Endothelial cell of umbilical vein (primary cell): Measurements from ENCODE around the gene CCL13. TPM values are rescaled to one million over a fixed set of nuclear protein-coding genes. Genes with fewer than 3 reads are reported as not detected.

Experiments used
- BruUV-seq: library from RNA; stranded (reverse); fragments of 400-500 nt; replicated peaks from 2 replicates; lab custom pipeline; 2021; lab: Mats Ljungman, UMichigan
- CTCF ChIA-PET: fragments of 300-600, 350-600 bp; sonication (Branson Sonifier 250); formaldehyde crosslinking; loops from one replicate; lab custom pipeline; 2021; ENCODE audit warnings: antibody characterized with exemption, inconsistent platforms; lab: Charles Lee
- POLR2A ChIA-PET: fragments of 300-600, 350-600 bp; sonication (Branson Sonifier 250); formaldehyde crosslinking; loops from one replicate; lab custom pipeline; 2021; ENCODE audit warnings: antibody characterized with exemption, inconsistent platforms; lab: Charles Lee
- DNase-seq: peaks from one replicate; pipeline ENCODE4 v3.0.0-alpha.2; 2011; ENCODE audit warnings: low read depth, low spot score
- FAIRE-seq: peaks from 2 replicates; lab custom pipeline; 2011; peaks lifted over from hg19 to GRCh38; lab: Jason Lieb, UNC
- H2AFZ ChIP-seq: 2 replicates; pipeline ENCODE4 v1.6.0; 2012; ENCODE audit warnings: low read depth, low read length, control low read depth, inconsistent platforms
- H3K27ac ChIP-seq: 2 replicates; pipeline ENCODE4 v1.5.1; 2011; ENCODE audit warnings: low read depth, mild to moderate bottlenecking, control low read depth, low read length, moderate library complexity; ENCODE audit not compliant: insufficient read depth
- H3K27me3 ChIP-seq, 2 experiments: 2 replicates each; pipeline versions ENCODE4 v1.6.0 to v1.6.1; 2011; ENCODE audit warnings: low read length in 2 of 2, mixed read lengths in 1 of 2; ENCODE audit not compliant: control insufficient read depth in 2 of 2, insufficient read depth in 2 of 2
- H3K36me3 ChIP-seq, 2 experiments: 2 replicates in 1 of 2; 3 replicates in 1 of 2; pipeline ENCODE4 v1.5.1; 2011; ENCODE audit warnings: low read length in 2 of 2, mild to moderate bottlenecking in 1 of 2, moderate library complexity in 1 of 2; ENCODE audit not compliant: control insufficient read depth in 2 of 2, insufficient read depth in 2 of 2; ENCODE audit errors: extremely low read depth in 1 of 2
- H3K4me1 ChIP-seq: 3 replicates; pipeline ENCODE4 v1.5.1; 2011; ENCODE audit warnings: mild to moderate bottlenecking, low read length; ENCODE audit not compliant: control insufficient read depth, insufficient read depth; ENCODE audit errors: extremely low read depth
- H3K4me2 ChIP-seq: 2 replicates; pipeline ENCODE4 v1.6.1; 2011; ENCODE audit warnings: low read length, control low read depth, mixed read lengths; ENCODE audit not compliant: insufficient read depth
- H3K4me3 ChIP-seq, 3 experiments: fragments of 200-600 bp in 1 of 3; sonication (generic), shearing (Covaris generic) in 1 of 3; replicated peaks in 1 of 3; 2 replicates each; pipeline ENCODE4 v1.5.1; 2011 to 2016; ENCODE audit warnings: control low read depth in 3 of 3, low read length in 3 of 3, mild to moderate bottlenecking in 2 of 3, inconsistent platforms in 1 of 3, low read depth in 1 of 3, moderate library complexity in 1 of 3; ENCODE audit not compliant: insufficient read depth in 1 of 3
- H3K79me2 ChIP-seq: 2 replicates; pipeline ENCODE4 v1.6.0; 2012; ENCODE audit warnings: low read length, inconsistent platforms; ENCODE audit not compliant: control insufficient read depth, insufficient read depth
- H3K9ac ChIP-seq: replicated peaks from 2 replicates; pipeline ENCODE3; 2011; ENCODE audit warnings: low read length, control low read depth; ENCODE audit not compliant: insufficient read depth; ENCODE audit errors: extremely low read depth
- H3K9me1 ChIP-seq: replicated peaks from 3 replicates; pipeline ENCODE4 v1.6.0; 2011; ENCODE audit warnings: mild to moderate bottlenecking, low read length; ENCODE audit not compliant: control insufficient read depth, insufficient read depth; ENCODE audit errors: extremely low read depth
- H3K9me3 ChIP-seq: replicated peaks from 2 replicates; pipeline ENCODE4 v1.5.1; 2012; ENCODE audit warnings: low read length, inconsistent platforms; ENCODE audit not compliant: control insufficient read depth, insufficient read depth
- H4K20me1 ChIP-seq: replicated peaks from 2 replicates; pipeline ENCODE3; 2011; ENCODE audit warnings: mild to moderate bottlenecking, low read length; ENCODE audit not compliant: control insufficient read depth, insufficient read depth; ENCODE audit errors: extremely low read depth
- CTCF ChIP-seq, 2 donors: IDR thresholded peaks; 1 replicate in 1 of 2; 2 replicates in 1 of 2; pipeline ENCODE4 v1.5.1; 2011; ENCODE audit warnings: low read length in 2 of 2, mild to moderate bottlenecking in 2 of 2, moderate library complexity in 2 of 2, control low read depth in 1 of 2, inconsistent platforms in 1 of 2, low read depth in 1 of 2; ENCODE audit not compliant: insufficient read depth in 1 of 2; ENCODE audit errors: extremely low read depth in 1 of 2
- EZH2 ChIP-seq: IDR thresholded peaks from 2 replicates; pipeline ENCODE4 v1.6.1; 2012; ENCODE audit warnings: borderline replicate concordance, low read depth, mild to moderate bottlenecking, moderate library complexity, low read length, inconsistent platforms; ENCODE audit not compliant: severe bottlenecking
- FOS ChIP-seq: IDR thresholded peaks from 2 replicates; pipeline ENCODE4 v1.6.1; 2011; ENCODE audit warnings: mild to moderate bottlenecking, low read length, moderate library complexity, borderline replicate concordance; ENCODE audit not compliant: insufficient read depth
- GATA2 ChIP-seq: IDR thresholded peaks from 2 replicates; pipeline ENCODE4 v1.7.0; 2011; ENCODE audit warnings: low read depth, mild to moderate bottlenecking, moderate library complexity, mixed read lengths, low read length; ENCODE audit not compliant: insufficient read length, insufficient read depth
- JUN ChIP-seq: IDR thresholded peaks from 2 replicates; pipeline ENCODE4 v1.6.1; 2011; ENCODE audit warnings: borderline replicate concordance, low read depth; ENCODE audit not compliant: insufficient read length, insufficient read depth
- MAX ChIP-seq: IDR thresholded peaks from 2 replicates; pipeline ENCODE4 v1.6.1; 2011; ENCODE audit not compliant: insufficient read depth, insufficient read length
- MYC ChIP-seq: IDR thresholded peaks from one replicate; pipeline ENCODE4 v1.6.1; 2011; ENCODE audit warnings: mild to moderate bottlenecking, low read depth, low read length
- POLR2A ChIP-seq: IDR thresholded peaks from 2 replicates; pipeline ENCODE4 v1.6.1; 2012; ENCODE audit warnings: low read depth, mild to moderate bottlenecking, control low read depth, low read length
- POLR2AphosphoS5 ChIP-seq: IDR thresholded peaks from 2 replicates; pipeline ENCODE4 v1.6.1; 2012; ENCODE audit warnings: low read depth, mild to moderate bottlenecking, control low read depth, low read length, moderate library complexity; ENCODE audit not compliant: insufficient read depth
- dilution Hi-C: fragments of 300-500 bp; cut with MboI; formaldehyde crosslinking; loops from one replicate; pipeline ENCODE4 v1.15.0; 2019; ENCODE audit warnings: low sequenced_read_pairs; ENCODE audit not compliant: extremely low pct_ligation_motif_present
- intact Hi-C: fragments of 100-400 bp; cut with micrococcal nuclease; formaldehyde crosslinking; loops from one replicate; pipeline ENCODE4 v1.10.0; 2022
- polyA plus RNA-seq, 4 experiments: library from polyadenylated mRNA; depleted of rRNA in 3 of 4; stranded (reverse) in 3 of 4; unstranded in 1 of 4; fragments of >200 nt; gene quantifications; 2 replicates each; pipeline versions ENCODE4 v1.2.1 to v1.2.3, GENCODE V29; 2011 to 2012; ENCODE audit warnings: missing spikeins in 1 of 4
- total RNA-seq: library from RNA; stranded (reverse); gene quantifications from 2 replicates; pipeline ENCODE4 v1.2.3, GENCODE V29; 2021

CCL13 gene
- total and polyA plus RNA-seq, 2 donors (not counting 3 experiments of a cell fraction or from before 2014, with no cell fraction given): not detected

DNA sequence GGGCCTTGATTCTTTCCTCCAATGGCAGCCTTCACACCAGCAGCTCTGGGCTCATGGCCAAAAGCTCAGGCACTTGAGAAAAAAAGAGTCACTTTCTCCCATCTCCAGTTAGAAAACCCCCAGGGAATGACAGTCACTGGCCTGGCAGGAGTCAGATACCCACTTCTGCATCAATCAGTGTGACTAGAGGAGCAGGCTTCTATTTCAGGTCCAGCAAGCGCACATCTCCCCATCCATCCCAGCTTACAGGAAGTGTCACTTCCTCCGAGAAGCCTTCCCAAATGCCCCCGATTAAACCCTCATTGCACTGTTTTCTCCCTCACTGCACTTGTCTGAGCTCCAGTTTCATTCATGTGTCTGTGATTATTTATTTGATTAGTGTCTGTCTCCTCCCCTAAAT is 37.1 kb downstream of the CCL13 start:
- H3K9me1 ChIP-seq: no peaks in the 10 kb centered on the region
- no peaks in the 10 kb centered on the region for H3K9me3 ChIP-seq
- no peak overlapping the region for H3K27ac ChIP-seq
- no peaks in the 10 kb centered on the region for H4K20me1 ChIP-seq
- FAIRE-seq (no peak), DNase-seq (no peak)
- H3K79me2 ChIP-seq: no peaks in the 10 kb centered on the region
- no TSS peak for BruUV-seq
- intact Hi-C loops: no loop called here
- POLR2A ChIA-PET: no interaction called here
- H2AFZ ChIP-seq: no peak overlapping the region
- TF ChIP-seq EZH2 (no peak), MYC (no peak), FOS (no peak), GATA2 (no peak), CTCF (IDR thresholded peaks at IDR 0.05; ENCODE audit: extremely low read depth in 1 of 2, insufficient read depth in 1 of 2, low read depth in 1 of 2, low read length in 2 of 2) (no peak)
- dilution Hi-C loops: no loop called here
- H3K4me3 ChIP-seq: no peak overlapping the region
- H3K27me3 ChIP-seq: peaks cover 8 to 12% of the 10 kb centered on the region in 2 experiments
- no peak overlapping the region for H3K4me2 ChIP-seq
- CTCF ChIA-PET: interaction anchor here (1.7 kb wide), 1 partner anchor 25 kb away, joined by 4 read pairs; no protein-coding TSS in a partner anchor
- no peaks in the 10 kb centered on the region for H3K36me3 ChIP-seq
- H3K4me1 ChIP-seq: no peaks in the 10 kb centered on the region
- H3K9ac ChIP-seq: no peak overlapping the region

DNA sequence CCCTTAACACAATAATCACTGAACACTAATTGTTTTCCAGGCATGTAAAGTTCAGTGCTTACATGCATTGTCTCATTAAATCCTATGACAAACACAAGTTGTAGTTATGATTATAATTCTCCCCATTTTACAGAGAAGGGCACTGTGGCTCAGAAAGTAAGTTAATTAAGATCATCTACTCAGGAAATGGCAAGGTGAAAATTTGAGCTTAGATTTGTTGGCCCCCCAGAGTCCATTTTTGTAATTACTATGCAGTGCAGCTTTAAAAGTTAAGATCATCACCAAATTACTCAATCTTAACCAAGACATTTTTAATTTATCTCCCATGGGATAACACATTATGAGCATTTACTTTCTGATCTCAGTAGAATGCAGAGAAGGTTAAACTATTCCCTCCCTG is 41.0 kb downstream of the CCL13 start:
- Histone ChIP-seq H3K9me3 (no peaks in the 10 kb centered on the region), H3K4me3 (no peak overlapping the region), H2AFZ (no peak overlapping the region), H3K9ac (no peak overlapping the region), H3K27ac (no peak overlapping the region), H3K27me3 (peaks cover 5 to 13% of the 10 kb centered on the region in 2 experiments), H3K4me2 (no peak overlapping the region), H4K20me1 (no peaks in the 10 kb centered on the region), H3K79me2 (no peaks in the 10 kb centered on the region), H3K36me3 (no peaks in the 10 kb centered on the region), H3K9me1 (no peaks in the 10 kb centered on the region), H3K4me1 (no peaks in the 10 kb centered on the region)
- DNase-seq (no peak), FAIRE-seq (no peak)
- TF ChIP-seq JUN: no peak
- no peak for TF ChIP-seq GATA2
- TF ChIP-seq CTCF (IDR thresholded peaks at IDR 0.05; ENCODE audit: extremely low read depth in 1 of 2, insufficient read depth in 1 of 2, low read depth in 1 of 2, low read length in 2 of 2): no peak
- TF ChIP-seq FOS: no peak
- TF ChIP-seq POLR2AphosphoS5: no peak
- TF ChIP-seq MAX: no peak
- TF ChIP-seq POLR2A: no peak
- TF ChIP-seq MYC: no peak
- no peak for TF ChIP-seq EZH2
- ChIA-PET CTCF (interaction anchor here (0.9 to 3.7 kb wide), 4 partner anchors 9 to 91 kb away, joined by 3 to 17 read pairs (median 8); no protein-coding TSS in a partner anchor), POLR2A (no interaction called here)
- dilution Hi-C loops: no loop called here
- no TSS peak for BruUV-seq
- intact Hi-C loops: no loop called here
